Activated naive CD8-positive, alpha-beta T cell treated with anti-CD3 and anti-CD28 coated beads for 36 hours (primary cell): ENCODE measurements around the gene RALGPS1. TPM values are rescaled to one million over a fixed set of nuclear protein-coding genes. Genes with fewer than 3 reads are reported as not detected.

Experiments
- DNase-seq: peaks from one replicate; pipeline ENCODE4 v3.0.0; 2021
- H3K27ac Mint-ChIP-seq: one replicate; pipeline ENCODE4 v1.8.0; 2022; ENCODE audit warnings: mild to moderate bottlenecking, moderate library complexity, mixed read lengths
- H3K27me3 Mint-ChIP-seq: one replicate; pipeline ENCODE4 v1.8.0; 2022; ENCODE audit warnings: mild to moderate bottlenecking, mixed read lengths
- H3K36me3 Mint-ChIP-seq: one replicate; pipeline ENCODE4 v1.8.0; 2021; ENCODE audit warnings: mild to moderate bottlenecking, mixed read lengths
- H3K4me1 Mint-ChIP-seq: one replicate; pipeline ENCODE4 v1.8.0; 2021; ENCODE audit warnings: mixed read lengths
- H3K4me3 Mint-ChIP-seq: one replicate; pipeline ENCODE4 v1.8.0; 2022; ENCODE audit warnings: mild to moderate bottlenecking, moderate library complexity, mixed read lengths
- H3K9me3 Mint-ChIP-seq: one replicate; pipeline ENCODE4 v1.8.0; 2022; ENCODE audit warnings: mixed read lengths
- total RNA-seq, 2 experiments: library from RNA; stranded (reverse); gene quantifications; one replicate each; pipeline ENCODE4 v1.2.3, GENCODE V29; 2021

The RALGPS1 gene
- total RNA-seq, 2 experiments from 2014 or later: 0.56 to 1.1 TPM

- no peak for DNase-seq
- H3K4me3 Mint-ChIP-seq: no peak overlapping the region
- H3K9me3 Mint-ChIP-seq: no peaks in the 10 kb centered on the region
- H3K27ac Mint-ChIP-seq: no peak overlapping the region
- peaks cover 8% of the 10 kb centered on the region for H3K4me1 Mint-ChIP-seq
- H3K36me3 Mint-ChIP-seq: no peaks in the 10 kb centered on the region
- peaks cover 48% of the 10 kb centered on the region for H3K27me3 Mint-ChIP-seq
These were observed 204.7 kb downstream of the RALGPS1 start for GRCh38 chr9:127119320-127119709.

- Mint-ChIP-seq H3K9me3 (no peaks in the 10 kb centered on the region), H3K27me3 (peaks cover 48% of the 10 kb centered on the region), H3K4me1 (peaks cover 2% of the 10 kb centered on the region), H3K4me3 (no peak overlapping the region), H3K27ac (no peak overlapping the region), H3K36me3 (no peaks in the 10 kb centered on the region)
- no peak for DNase-seq
These were observed 207.1 kb downstream of the RALGPS1 start for GRCh38 chr9:127121628-127122175.

DNA sequence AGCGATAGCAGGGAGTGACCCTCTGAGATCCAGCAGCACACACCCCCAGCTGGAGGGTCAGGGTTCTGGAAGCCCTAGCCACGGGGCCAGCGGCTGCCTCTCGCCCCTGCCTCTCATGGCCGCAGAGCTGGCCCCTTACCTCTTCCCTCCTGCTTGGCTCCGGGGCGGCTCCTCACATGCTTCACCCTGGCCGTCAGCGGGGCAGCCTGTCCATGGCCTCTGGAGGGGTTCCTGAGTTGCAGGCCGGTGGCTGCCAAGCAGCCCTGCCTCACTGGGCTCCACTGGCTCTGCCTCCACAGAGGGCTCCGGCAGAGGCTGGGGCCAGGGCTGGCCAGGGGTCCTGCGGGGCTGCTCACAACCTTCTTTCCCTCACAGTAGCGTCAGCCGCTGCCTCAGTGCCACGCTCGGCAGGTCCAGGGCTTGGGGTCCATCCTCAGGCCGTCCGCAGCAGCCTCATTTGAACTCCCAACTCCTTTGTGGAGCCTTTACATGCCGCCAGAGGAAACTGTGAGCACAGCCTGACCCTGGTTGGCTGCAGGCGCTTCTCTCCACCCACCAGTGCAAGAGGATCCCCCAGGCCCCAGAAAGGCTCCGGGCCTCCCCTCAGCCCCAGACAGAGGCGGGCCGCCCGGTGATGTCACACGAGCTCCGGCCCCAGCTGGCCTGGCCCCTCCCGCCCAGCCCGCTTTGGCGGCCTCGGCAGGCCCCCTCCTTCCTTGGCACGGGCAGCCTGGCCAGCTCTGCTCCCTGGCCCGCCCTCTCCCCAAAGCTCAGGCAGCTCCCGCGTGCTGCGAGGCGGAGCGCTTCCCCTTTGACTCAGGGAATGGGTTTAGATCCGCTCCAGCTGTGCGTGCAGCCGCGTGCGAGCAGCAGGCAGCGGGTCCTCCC lies 207.8 kb downstream of the RALGPS1 start, which contains the start of gene ANGPTL2:
Gene ANGPTL2 (minus strand): TSS at position 460 of the 888 bp plus-strand sequence. CDS start 13,904 bp downstream, outside the sequence.
- H3K4me1 Mint-ChIP-seq: no peaks in the 10 kb centered on the region
- no peak within 1 kb of the TSS for H3K4me3 Mint-ChIP-seq
- H3K27ac Mint-ChIP-seq: no peak within 1 kb of the TSS

DNA sequence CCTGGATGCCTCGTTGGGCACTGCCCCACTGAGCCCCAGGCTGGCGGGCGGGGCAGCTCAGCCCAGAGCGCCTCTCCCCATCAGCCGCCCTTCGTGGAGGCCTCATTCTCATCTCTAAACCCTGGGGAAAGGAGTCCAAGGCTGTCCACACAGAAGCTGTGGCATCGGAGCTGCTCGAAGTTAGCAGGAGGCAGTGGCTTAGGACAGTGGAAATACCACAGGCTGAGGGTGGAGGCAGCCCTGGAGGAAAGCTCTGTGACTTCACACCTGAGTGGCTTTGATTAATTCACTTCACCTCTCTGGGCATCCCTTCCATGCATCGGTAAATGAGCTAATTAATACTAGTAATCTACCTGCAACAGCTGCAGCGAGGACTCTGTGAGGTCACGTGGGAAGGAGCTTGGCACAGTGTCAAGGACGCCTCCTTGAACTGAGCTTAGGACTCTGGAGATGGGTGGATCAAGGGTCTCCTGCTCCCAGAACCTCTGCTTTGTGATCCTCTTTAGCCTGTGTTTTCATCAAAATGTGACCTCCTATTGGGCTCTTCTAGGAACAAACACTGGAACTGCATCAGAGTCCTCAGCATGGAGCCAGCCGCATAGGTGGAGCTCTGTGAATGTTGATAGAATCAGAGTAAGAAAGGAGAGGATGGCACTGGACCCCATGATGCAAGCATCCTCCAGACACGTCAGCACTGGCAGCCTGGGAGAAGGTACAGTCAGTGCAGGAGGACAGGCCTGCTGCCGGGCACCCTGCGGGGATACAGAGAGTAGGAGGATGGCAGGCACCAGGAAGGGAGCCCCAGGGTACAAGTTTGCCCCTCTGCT lies 208.7 kb downstream of the RALGPS1 start:
- peaks cover 40% of the 10 kb centered on the region for H3K27me3 Mint-ChIP-seq

More for the DNA sequence above, 207.8 kb downstream of the RALGPS1 start, which contains the start of gene ANGPTL2:
- Mint-ChIP-seq H3K27me3 (peaks cover 43% of the 10 kb centered on the region), H3K9me3 (no peaks in the 10 kb centered on the region), H3K36me3 (no peaks in the 10 kb centered on the region)
- peak; percentile 22 for DNase-seq

GRCh38 chr9:127124111-127124531 lies 209.5 kb downstream of the RALGPS1 start:
- Mint-ChIP-seq H3K36me3 (no peaks in the 10 kb centered on the region), H3K4me3 (no peak overlapping the region), H3K27ac (no peak overlapping the region), H3K27me3 (peaks cover 40% of the 10 kb centered on the region), H3K9me3 (no peaks in the 10 kb centered on the region), H3K4me1 (no peaks in the 10 kb centered on the region)
- DNase-seq: no peak

More for the DNA sequence above, 208.7 kb downstream of the RALGPS1 start:
- Mint-ChIP-seq H3K36me3 (no peaks in the 10 kb centered on the region), H3K9me3 (no peaks in the 10 kb centered on the region), H3K27ac (no peak overlapping the region), H3K4me1 (no peaks in the 10 kb centered on the region), H3K4me3 (no peak overlapping the region)
- no peak for DNase-seq

- H3K27me3 Mint-ChIP-seq: peaks cover 39% of the 10 kb centered on the region
These were observed 210.2 kb downstream of the RALGPS1 start for GRCh38 chr9:127124792-127125191.

DNA sequence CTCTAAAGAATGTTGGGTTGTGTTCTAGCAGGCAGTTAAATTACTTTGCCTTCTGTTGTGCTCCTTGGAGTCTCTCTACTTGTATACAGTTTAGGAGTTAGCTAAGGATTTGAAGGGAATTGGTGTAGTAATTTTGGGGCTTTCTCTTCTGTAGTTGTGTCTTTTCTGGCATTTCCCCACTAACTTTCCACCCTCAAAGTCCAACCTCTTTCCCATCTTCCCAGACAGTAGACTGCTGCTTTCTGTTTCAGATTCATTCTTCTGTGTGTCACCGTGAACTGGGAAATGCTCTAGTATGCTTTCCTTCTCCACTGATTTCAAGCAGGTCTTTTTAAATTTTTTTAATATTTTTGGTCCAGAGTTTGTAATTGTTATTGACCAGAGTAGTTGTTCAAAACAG lies 212.4 kb downstream of the RALGPS1 start:
- no peaks in the 10 kb centered on the region for H3K4me1 Mint-ChIP-seq
- no peak overlapping the region for H3K4me3 Mint-ChIP-seq
- H3K27me3 Mint-ChIP-seq: peaks cover 19% of the 10 kb centered on the region
- no peaks in the 10 kb centered on the region for H3K36me3 Mint-ChIP-seq
- H3K27ac Mint-ChIP-seq: no peak overlapping the region
- H3K9me3 Mint-ChIP-seq: no peaks in the 10 kb centered on the region
- no peak for DNase-seq

More at GRCh38 chr9:127124792-127125191, 210.2 kb downstream of the RALGPS1 start:
- no peak for DNase-seq
- H3K36me3 Mint-ChIP-seq: no peaks in the 10 kb centered on the region
- no peak overlapping the region for H3K4me3 Mint-ChIP-seq
- H3K27ac Mint-ChIP-seq: no peak overlapping the region
- H3K9me3 Mint-ChIP-seq: no peaks in the 10 kb centered on the region
- no peaks in the 10 kb centered on the region for H3K4me1 Mint-ChIP-seq

- no peak for DNase-seq
- peaks cover 5% of the 10 kb centered on the region for H3K27me3 Mint-ChIP-seq
- no peaks in the 10 kb centered on the region for H3K9me3 Mint-ChIP-seq
- no peak overlapping the region for H3K4me3 Mint-ChIP-seq
- no peaks in the 10 kb centered on the region for H3K4me1 Mint-ChIP-seq
- H3K27ac Mint-ChIP-seq: no peak overlapping the region
- H3K36me3 Mint-ChIP-seq: no peaks in the 10 kb centered on the region
These were observed 213.9 kb downstream of the RALGPS1 start for GRCh38 chr9:127128341-127129072.

DNA sequence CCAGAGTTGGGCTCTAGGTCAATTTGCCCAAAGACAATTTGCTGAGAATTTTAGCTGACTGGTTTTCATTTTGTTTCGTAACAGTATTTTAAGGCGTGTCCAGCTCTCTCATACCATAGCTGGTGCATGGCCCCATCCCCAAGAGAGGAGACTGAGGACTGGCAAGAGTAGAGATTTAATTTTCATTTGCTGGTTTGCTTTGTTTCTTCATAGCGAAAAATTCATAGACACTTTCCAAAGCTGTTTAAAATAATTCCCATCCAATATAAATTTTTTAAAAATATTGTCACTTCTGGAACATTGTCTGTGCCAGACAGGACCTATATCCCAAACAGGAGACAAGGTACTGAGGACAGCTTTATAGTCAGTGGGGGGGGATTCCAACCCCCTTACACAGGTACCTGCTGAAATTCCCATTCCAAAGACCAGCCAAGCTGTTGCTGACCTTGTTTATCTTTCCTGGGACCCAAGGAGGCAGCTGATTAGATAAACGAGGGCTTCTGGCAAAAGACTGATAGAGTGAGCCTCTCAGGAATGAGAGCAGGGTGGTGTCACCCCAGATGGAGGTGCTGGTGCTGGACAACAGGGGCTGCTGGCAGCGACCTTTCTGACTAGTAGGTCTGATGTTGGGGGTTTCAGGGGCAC lies 214.6 kb downstream of the RALGPS1 start:
- no peak for DNase-seq
- Mint-ChIP-seq H3K4me1 (no peaks in the 10 kb centered on the region), H3K36me3 (no peaks in the 10 kb centered on the region), H3K4me3 (no peak overlapping the region), H3K9me3 (no peaks in the 10 kb centered on the region), H3K27ac (no peak overlapping the region), H3K27me3 (no peaks in the 10 kb centered on the region)

DNA sequence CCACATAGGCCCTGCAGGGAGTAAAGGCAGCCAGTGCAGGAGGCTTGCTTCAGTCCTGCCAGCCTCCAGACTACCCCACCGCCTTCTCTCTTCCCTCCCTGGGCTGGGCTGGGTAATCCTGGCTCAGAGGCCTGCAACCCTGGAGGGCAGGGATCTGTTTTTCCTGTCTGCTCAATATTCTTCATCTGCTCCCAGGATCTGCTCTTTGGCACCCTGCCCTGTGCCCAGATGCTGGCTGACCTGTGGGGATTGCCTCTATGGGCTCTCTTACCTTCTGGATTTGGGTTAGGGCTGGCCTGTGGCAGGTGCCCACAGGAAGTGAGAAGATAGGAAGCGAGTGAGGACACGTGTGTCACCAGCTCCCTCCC lies 215.1 kb downstream of the RALGPS1 start:
- no peak for DNase-seq
- H3K4me3 Mint-ChIP-seq: no peak overlapping the region
- H3K4me1 Mint-ChIP-seq: no peaks in the 10 kb centered on the region

GRCh38 chr9:127130235-127130634 lies 215.7 kb downstream of the RALGPS1 start:
- Mint-ChIP-seq H3K4me1 (no peaks in the 10 kb centered on the region), H3K27ac (no peak overlapping the region)

More for the DNA sequence above, 215.1 kb downstream of the RALGPS1 start:
- no peaks in the 10 kb centered on the region for H3K9me3 Mint-ChIP-seq
- H3K27me3 Mint-ChIP-seq: no peaks in the 10 kb centered on the region
- no peak overlapping the region for H3K27ac Mint-ChIP-seq
- no peaks in the 10 kb centered on the region for H3K36me3 Mint-ChIP-seq

GRCh38 chr9:127130661-127131538 lies 216.3 kb downstream of the RALGPS1 start:
- Mint-ChIP-seq H3K4me1 (no peaks in the 10 kb centered on the region), H3K4me3 (no peak overlapping the region), H3K27me3 (no peaks in the 10 kb centered on the region), H3K9me3 (no peaks in the 10 kb centered on the region), H3K27ac (no peak overlapping the region), H3K36me3 (no peaks in the 10 kb centered on the region)
- no peak for DNase-seq

More at GRCh38 chr9:127130235-127130634, 215.7 kb downstream of the RALGPS1 start:
- Mint-ChIP-seq H3K27me3 (no peaks in the 10 kb centered on the region), H3K9me3 (no peaks in the 10 kb centered on the region), H3K4me3 (no peak overlapping the region), H3K36me3 (no peaks in the 10 kb centered on the region)
- no peak for DNase-seq

DNA sequence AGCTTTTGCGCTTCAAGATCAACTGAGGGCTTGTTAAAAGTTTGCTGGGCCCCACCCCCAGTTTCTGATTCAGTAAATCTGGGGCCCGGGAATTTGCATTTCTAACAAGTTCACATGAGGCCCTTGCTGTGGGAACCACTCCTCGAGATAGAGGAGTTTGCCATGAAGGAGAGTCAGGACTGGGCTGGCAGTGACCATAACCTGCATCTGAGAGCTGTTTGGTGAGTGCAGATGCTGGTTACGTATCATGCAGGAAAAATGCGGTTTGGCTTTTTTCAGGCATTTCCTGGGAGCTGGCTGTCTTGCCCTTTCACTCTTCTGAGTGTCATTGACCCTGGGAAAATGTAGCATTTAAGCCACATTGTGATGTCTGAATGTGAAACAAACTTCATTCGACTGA lies 217.3 kb downstream of the RALGPS1 start:
- H3K27ac Mint-ChIP-seq: no peak overlapping the region
- no peaks in the 10 kb centered on the region for H3K36me3 Mint-ChIP-seq
- no peaks in the 10 kb centered on the region for H3K9me3 Mint-ChIP-seq
- no peak overlapping the region for H3K4me3 Mint-ChIP-seq
- DNase-seq: no peak
- H3K27me3 Mint-ChIP-seq: no peaks in the 10 kb centered on the region
- H3K4me1 Mint-ChIP-seq: no peaks in the 10 kb centered on the region
